Fibroblast of the aortic adventitia (primary cell): ENCODE results near the gene TES. TPM values are rescaled to one million over a fixed set of nuclear protein-coding genes. Genes with fewer than 3 reads are reported as not detected.
A peak's percentile ranks its signal among the peaks of the same experiment; 100 is the strongest.

Experiments
- DNase-seq: peaks from one replicate; pipeline ENCODE4 v3.0.0-alpha.2; 2010; ENCODE audit warnings: low read depth
- H3K4me3 ChIP-seq: 2 replicates; pipeline ENCODE4 v1.5.1; 2011; ENCODE audit warnings: low read depth, mild to moderate bottlenecking, control low read depth, low read length, moderate library complexity
- total RNA-seq: library from RNA; depleted of rRNA; stranded (reverse); fragments of >200 nt; gene quantifications from 2 replicates; pipeline ENCODE4 v1.2.3, GENCODE V29; 2012; ENCODE audit warnings: low replicate concordance
- TF ChIP-seq, protein P1 (sequence below): IDR thresholded peaks from 2 replicates; pipeline ENCODE4 v1.5.1; 2011; ENCODE audit warnings: mild to moderate bottlenecking, low read length, control low read depth, inconsistent platforms; ENCODE audit not compliant: insufficient read depth

The TES gene
- total RNA-seq, 1 donor, result 61.3 TPM

DNA sequence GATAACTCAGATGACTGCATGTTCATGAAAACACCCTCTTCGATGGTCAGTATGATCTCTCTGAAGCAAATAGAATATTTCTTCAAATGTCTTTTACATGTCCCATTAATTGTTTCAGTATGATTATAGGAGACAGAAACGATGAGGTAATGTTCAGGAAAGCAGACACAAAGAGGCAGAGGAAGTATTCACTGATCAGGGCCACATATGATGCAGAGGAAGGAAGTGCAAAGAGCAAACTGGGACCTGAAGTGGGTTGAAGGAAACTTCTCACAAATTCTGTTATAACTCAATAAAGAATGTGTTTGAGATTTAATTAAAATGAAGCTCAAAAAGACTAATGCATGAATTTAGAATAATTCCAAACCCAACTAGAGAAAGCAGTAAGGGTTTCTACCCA is 70.5 kb downstream of the TES start:
- TF ChIP-seq, protein P1, sequence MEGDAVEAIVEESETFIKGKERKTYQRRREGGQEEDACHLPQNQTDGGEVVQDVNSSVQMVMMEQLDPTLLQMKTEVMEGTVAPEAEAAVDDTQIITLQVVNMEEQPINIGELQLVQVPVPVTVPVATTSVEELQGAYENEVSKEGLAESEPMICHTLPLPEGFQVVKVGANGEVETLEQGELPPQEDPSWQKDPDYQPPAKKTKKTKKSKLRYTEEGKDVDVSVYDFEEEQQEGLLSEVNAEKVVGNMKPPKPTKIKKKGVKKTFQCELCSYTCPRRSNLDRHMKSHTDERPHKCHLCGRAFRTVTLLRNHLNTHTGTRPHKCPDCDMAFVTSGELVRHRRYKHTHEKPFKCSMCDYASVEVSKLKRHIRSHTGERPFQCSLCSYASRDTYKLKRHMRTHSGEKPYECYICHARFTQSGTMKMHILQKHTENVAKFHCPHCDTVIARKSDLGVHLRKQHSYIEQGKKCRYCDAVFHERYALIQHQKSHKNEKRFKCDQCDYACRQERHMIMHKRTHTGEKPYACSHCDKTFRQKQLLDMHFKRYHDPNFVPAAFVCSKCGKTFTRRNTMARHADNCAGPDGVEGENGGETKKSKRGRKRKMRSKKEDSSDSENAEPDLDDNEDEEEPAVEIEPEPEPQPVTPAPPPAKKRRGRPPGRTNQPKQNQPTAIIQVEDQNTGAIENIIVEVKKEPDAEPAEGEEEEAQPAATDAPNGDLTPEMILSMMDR, result no peak
- no peak overlapping the region for H3K4me3 ChIP-seq
- DNase-seq, result no peak

DNA sequence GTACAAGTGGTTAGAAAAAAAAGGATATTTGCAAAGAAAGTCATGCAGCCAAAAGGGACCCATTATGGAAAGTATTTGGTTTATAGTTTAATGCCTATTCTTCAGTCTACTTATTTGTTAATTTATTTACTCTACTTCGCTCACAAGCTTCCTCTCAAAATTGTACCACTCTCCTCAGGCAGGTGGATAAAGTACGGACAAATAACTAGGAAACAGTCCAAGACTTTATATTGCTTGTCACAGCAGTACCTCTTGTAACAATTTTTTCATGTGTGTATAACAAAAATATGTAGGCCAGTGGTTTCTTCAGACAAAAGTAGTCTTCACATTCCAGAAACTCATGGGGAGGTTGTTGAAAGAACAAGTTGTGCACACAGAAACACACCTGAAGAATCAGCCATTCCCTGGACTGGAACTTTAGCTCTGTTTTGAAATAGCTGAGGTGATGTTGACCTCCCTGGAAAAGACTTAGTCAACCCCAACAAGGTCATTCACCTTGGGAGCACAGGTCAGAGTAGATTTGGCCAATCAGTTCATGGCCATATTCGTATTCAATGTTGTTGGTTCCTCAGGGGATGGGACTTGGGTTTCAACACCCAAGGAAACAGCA is 73.4 kb downstream of the TES start:
- TF ChIP-seq, protein P1, result no peak
- no peak overlapping the region for H3K4me3 ChIP-seq
- no peak for DNase-seq

DNA sequence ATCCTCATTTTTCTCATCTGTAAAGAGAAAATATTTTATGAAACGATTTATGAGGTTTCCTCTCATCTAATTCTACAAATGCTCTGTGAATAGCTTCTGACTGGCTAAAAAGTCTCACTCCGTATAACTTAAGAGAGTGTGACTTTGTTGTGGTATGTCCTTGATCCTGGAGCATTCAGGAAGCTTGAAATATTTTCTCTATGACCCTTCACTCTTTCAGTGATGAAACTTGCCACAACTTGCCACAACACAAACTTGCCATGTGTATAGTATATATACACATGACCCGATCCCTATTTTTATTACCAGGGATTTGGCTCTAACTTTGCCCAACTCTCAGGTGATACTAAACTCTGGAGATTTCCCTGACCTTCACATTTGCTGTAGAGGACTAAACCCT is 74.1 kb downstream of the TES start:
- no peak overlapping the region for H3K4me3 ChIP-seq
- DNase-seq, result no peak
- TF ChIP-seq, protein P1, result no peak

DNA sequence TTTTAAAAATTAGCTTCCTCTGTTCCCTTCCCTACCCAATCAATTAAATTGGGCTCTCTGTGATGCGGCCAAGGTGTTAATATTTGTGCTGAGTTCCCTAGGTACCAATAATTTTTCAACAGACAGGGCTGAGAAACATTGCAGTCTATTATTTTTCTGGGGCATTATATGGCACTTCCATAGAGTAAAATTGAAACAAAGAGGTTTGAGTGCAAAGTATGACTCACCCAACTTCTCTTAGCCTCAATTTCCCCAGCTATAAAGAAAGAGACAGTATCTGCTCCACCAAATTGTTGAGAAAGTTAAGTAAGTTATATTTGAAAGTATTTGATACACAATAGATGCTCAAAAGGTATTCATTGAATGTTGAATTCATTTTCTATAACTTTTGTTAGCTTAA is 74.9 kb downstream of the TES start:
- H3K4me3 ChIP-seq, result no peak overlapping the region
- no peak for DNase-seq
- TF ChIP-seq, protein P1, result no peak

DNA sequence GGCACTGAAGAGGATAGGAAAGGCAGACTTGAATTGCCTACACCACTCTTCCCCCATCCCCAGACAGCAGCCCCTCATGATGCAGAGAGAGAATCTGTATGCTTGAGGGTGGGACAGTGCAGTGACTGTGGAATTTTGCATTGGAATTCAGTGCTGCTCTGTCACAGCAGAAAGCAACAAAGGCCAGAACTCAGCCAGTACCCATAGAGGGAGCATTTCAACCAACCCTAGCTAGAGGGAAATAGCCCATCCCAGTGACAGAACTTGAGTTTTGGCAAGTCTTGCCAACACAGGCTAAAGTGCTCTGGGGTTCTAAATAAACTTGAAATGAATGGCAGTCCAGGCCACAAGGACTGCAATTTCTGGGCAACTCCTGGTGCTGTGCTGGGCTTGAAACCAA is 80.4 kb downstream of the TES start:
- TF ChIP-seq, protein P1, result no peak
- DNase-seq, result peak; percentile 7
- H3K4me3 ChIP-seq, result no peak overlapping the region

DNA sequence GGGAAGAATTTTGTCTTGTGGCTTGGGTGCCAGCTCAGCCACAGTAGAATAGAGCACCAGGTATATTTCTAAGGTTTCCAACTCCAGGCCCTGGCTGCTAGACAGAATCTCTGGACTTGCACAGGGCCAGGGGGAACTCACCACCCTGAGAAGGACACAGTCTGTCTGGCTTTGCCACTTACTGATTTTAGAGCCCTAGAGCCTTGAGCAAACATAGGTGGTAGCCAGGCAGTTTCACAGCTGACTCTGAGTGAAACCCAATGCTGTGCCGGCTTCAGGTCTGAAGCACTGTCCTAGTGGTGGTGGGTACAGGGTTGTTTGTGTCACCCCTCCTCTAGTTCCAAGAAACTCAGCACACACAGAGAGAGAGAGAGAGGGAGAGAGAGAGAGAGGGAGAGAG is 81.6 kb downstream of the TES start:
- TF ChIP-seq, protein P1, result no peak
- H3K4me3 ChIP-seq, result no peak overlapping the region
- no peak for DNase-seq

DNA sequence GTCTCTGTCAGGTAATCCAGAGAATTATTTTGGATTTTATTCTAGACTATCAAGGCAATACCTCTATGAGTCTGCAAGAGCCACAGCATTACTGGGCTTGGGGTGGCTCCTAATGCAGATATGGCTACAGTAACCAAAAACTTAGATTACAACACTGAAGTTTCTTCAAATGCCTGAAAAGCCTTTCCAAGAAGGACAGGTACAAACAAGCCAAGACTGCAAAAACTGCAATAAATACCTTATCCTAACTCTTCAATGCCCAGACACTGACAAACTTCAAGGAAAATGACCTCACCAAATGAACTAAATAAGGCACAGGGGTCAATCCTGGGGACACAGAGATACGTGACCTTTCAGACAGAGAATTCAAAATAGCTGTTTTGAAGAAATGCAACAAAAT is 82.0 kb downstream of the TES start:
- DNase-seq, result no peak
- H3K4me3 ChIP-seq, result no peak overlapping the region
- TF ChIP-seq, protein P1, result no peak
